ENCODE measurements around the gene EXOSC2.
A peak's percentile ranks its signal among the peaks of the same experiment; 100 is the strongest.

DNA sequence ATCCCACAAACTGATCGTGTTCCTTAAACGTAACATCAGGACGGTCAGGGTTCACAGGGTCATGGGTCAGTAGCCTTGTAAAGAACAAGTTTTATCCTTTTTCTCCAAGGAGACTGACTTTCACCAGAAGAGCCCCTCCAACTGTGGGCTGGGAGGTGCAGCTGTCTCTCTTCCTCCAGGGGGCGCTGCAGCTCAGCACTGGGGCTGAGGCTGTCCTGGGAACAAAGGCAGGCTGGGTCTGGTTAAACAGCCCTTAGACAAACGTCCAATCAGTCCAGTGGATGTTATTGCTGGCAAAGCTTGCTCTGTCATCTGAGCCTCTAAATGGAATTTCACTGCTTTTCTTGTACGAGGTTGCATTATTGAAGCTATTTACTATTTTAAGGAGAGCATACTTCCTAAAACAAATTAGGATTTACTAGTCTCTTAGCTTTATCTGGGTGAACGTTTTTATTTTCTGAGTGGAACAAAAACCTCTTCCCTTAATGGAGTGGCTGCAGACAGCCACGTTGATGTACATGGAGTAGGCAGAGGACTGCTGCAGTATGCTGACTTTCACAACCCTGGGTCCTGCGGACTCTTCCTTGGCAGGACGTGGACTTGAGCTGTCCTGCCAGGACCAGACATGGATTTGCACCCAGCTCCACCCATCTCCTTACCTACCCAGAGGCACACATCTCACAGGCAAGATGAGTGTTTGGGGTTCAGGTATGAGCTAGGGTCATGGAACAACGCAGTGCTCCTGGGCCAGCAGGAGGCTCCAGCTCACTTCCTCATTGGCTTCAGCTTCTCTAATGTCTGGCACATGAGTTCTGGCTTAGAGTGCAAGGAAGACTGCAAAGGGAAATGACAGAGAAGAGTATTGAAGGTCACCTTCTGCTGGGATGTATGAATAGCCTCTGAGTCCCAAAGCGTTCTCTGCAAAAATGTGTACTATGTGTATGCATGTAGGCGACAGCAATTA is 7.8 kb downstream of the EXOSC2 start:
- TF ChIP-seq, protein P1, sequence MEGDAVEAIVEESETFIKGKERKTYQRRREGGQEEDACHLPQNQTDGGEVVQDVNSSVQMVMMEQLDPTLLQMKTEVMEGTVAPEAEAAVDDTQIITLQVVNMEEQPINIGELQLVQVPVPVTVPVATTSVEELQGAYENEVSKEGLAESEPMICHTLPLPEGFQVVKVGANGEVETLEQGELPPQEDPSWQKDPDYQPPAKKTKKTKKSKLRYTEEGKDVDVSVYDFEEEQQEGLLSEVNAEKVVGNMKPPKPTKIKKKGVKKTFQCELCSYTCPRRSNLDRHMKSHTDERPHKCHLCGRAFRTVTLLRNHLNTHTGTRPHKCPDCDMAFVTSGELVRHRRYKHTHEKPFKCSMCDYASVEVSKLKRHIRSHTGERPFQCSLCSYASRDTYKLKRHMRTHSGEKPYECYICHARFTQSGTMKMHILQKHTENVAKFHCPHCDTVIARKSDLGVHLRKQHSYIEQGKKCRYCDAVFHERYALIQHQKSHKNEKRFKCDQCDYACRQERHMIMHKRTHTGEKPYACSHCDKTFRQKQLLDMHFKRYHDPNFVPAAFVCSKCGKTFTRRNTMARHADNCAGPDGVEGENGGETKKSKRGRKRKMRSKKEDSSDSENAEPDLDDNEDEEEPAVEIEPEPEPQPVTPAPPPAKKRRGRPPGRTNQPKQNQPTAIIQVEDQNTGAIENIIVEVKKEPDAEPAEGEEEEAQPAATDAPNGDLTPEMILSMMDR (conservative IDR thresholded peaks at IDR 0.05 in 1 of 2, IDR thresholded peaks at IDR 0.05 in 1 of 2; ENCODE audit: extremely low read depth in 1 of 2, insufficient read depth in 1 of 2, low read depth in 1 of 2, low read length in 2 of 2): peak; percentile 88 to 93
- TF ChIP-seq EZH2 (IDR thresholded peaks at IDR 0.05; ENCODE audit: borderline replicate concordance, low read length): no peak

Measured in mammary epithelial cell (primary cell).